Smooth muscle cell (in vitro differentiated cells): ENCODE results near the gene LHX1. TPM values are rescaled to one million over a fixed set of nuclear protein-coding genes. Genes with fewer than 3 reads are reported as not detected.

ENCODE experiments used
- DNase-seq: peaks from one replicate; lab custom pipeline; 2025; ENCODE audit not compliant: unreplicated experiment; lab: John Stamatoyannopoulos, UW
- H2AFZ ChIP-seq: fragments of 200-600 bp; sonication (generic); 2 replicates; pipeline ENCODE4 v1.6.0; 2016; ENCODE audit warnings: antibody characterized with exemption, low read depth, mild to moderate bottlenecking
- H3F3A ChIP-seq: fragments of 200-600 bp; sonication (generic); 2 replicates; pipeline ENCODE4 v1.6.0; 2017; ENCODE audit warnings: antibody characterized with exemption, low read depth
- H3K27ac ChIP-seq: fragments of 200-600 bp; sonication (generic); 2 replicates; pipeline ENCODE4 v1.5.1; 2016; ENCODE audit warnings: low read depth, mild to moderate bottlenecking
- H3K27me3 ChIP-seq: fragments of 200-600 bp; sonication (generic); 2 replicates; pipeline ENCODE4 v1.6.1; 2016; ENCODE audit warnings: low read depth, mild to moderate bottlenecking
- H3K36me3 ChIP-seq: fragments of 200-600 bp; sonication (generic); 2 replicates; pipeline ENCODE4 v1.5.1; 2016; ENCODE audit warnings: low read depth
- H3K4me1 ChIP-seq: fragments of 200-600 bp; sonication (generic); 2 replicates; pipeline ENCODE4 v1.5.1; 2016; ENCODE audit warnings: low read depth
- H3K4me2 ChIP-seq: fragments of 200-600 bp; sonication (generic); 2 replicates; pipeline ENCODE4 v1.6.0; 2016; ENCODE audit warnings: mild to moderate bottlenecking
- H3K4me3 ChIP-seq: fragments of 200-600 bp; sonication (generic); 2 replicates; pipeline ENCODE4 v1.5.1; 2016; ENCODE audit warnings: mild to moderate bottlenecking
- H3K79me2 ChIP-seq: fragments of 200-600 bp; sonication (generic); 2 replicates; pipeline ENCODE4 v1.6.0; 2016; ENCODE audit warnings: low read depth, mild to moderate bottlenecking
- H3K9ac ChIP-seq: fragments of 200-600 bp; sonication (generic); 2 replicates; pipeline ENCODE4 v1.6.0; 2016; ENCODE audit warnings: low read depth
- H3K9me3 ChIP-seq: fragments of 200-600 bp; sonication (generic); replicated peaks from 2 replicates; pipeline ENCODE4 v1.5.1; 2016; ENCODE audit warnings: low read depth
- H4K20me1 ChIP-seq: fragments of 200-600 bp; sonication (generic); 2 replicates; pipeline ENCODE4 v1.6.0; 2016; ENCODE audit warnings: low read depth
- CTCF ChIP-seq: fragments of 200-600 bp; sonication (generic); IDR thresholded peaks from 2 replicates; pipeline ENCODE4 v1.5.1; 2017; ENCODE audit warnings: borderline replicate concordance, mild to moderate bottlenecking, antibody characterized with exemption; ENCODE audit not compliant: insufficient read depth, poor library complexity, severe bottlenecking
- WGBS: methylation state at CpG from one replicate; pipeline ENCODE4 v1.1.7; 2016; ENCODE audit warnings: low lambda C conversion rate; 5-methylcytosine and 5-hydroxymethylcytosine counted together
- polyA plus RNA-seq: library from polyadenylated mRNA; unstranded; fragments of >200 nt; fragmentation: Nextera tagmentation; extraction: Ambion mirVana; gene quantifications from 2 replicates; pipeline ENCODE4 v1.2.1, GENCODE V29; 2016
- total RNA-seq: library from RNA; depleted of rRNA; stranded (reverse); fragments of >200 nt; gene quantifications from 2 replicates; pipeline ENCODE4 v1.2.3, GENCODE V29; 2014

The LHX1 gene
- total and polyA plus RNA-seq, 2 experiments from 2014 or later: not detected

- H3K9me3 ChIP-seq: no peaks in the 10 kb centered on the region
- H2AFZ ChIP-seq: no peak overlapping the region
- H3K36me3 ChIP-seq: no peaks in the 10 kb centered on the region
- 57% methylated on average over 5 of the region's 5 CpGs for WGBS
- no peaks in the 10 kb centered on the region for H4K20me1 ChIP-seq
- H3K4me3 ChIP-seq: no peak overlapping the region
- H3K27me3 ChIP-seq: peaks cover 34% of the 10 kb centered on the region
- H3K9ac ChIP-seq: no peak overlapping the region
- H3F3A ChIP-seq: no peaks in the 10 kb centered on the region
- no peak for DNase-seq
- no peak for TF ChIP-seq CTCF
- H3K4me2 ChIP-seq: no peak overlapping the region
- peaks cover 4% of the 10 kb centered on the region for H3K4me1 ChIP-seq
- no peak overlapping the region for H3K27ac ChIP-seq
- H3K79me2 ChIP-seq: no peaks in the 10 kb centered on the region
Observed at GRCh38 chr17:36913132-36913531, 24.1 kb upstream of the LHX1 start.

GRCh38 chr17:36918211-36918691 lies 19.0 kb upstream of the LHX1 start:
- Histone ChIP-seq H3K9me3 (no peaks in the 10 kb centered on the region), H3K27me3 (no peaks in the 10 kb centered on the region), H3F3A (peaks cover 11% of the 10 kb centered on the region), H3K4me2 (peak overlapping the region; percentile 50), H3K79me2 (no peaks in the 10 kb centered on the region), H3K36me3 (no peaks in the 10 kb centered on the region), H3K27ac (peak overlapping the region; percentile 42), H4K20me1 (no peaks in the 10 kb centered on the region), H2AFZ (peak overlapping the region; percentile 57), H3K4me1 (peaks cover 37% of the 10 kb centered on the region), H3K4me3 (no peak overlapping the region), H3K9ac (no peak overlapping the region)
- 9% methylated on average over 3 of the region's 3 CpGs for whole genome bisulfite sequencing
- DNase-seq: no peak
- TF ChIP-seq CTCF: no peak

GRCh38 chr17:36919407-36919968 lies 17.8 kb upstream of the LHX1 start:
- WGBS: 78% methylated on average over 7 of the region's 7 CpGs
- H2AFZ ChIP-seq: no peak overlapping the region

More at GRCh38 chr17:36919407-36919968, 17.8 kb upstream of the LHX1 start:
- H3K4me3 ChIP-seq: no peak overlapping the region
- no peak overlapping the region for H3K9ac ChIP-seq
- no peak for TF ChIP-seq CTCF
- H3K36me3 ChIP-seq: no peaks in the 10 kb centered on the region
- no peaks in the 10 kb centered on the region for H3K27me3 ChIP-seq
- H3K9me3 ChIP-seq: no peaks in the 10 kb centered on the region
- no peaks in the 10 kb centered on the region for H4K20me1 ChIP-seq
- peak overlapping the region; percentile 93 for H3K27ac ChIP-seq
- no peak for DNase-seq
- peaks cover 11% of the 10 kb centered on the region for H3F3A ChIP-seq
- H3K4me1 ChIP-seq: peaks cover 37% of the 10 kb centered on the region
- peak overlapping the region; percentile 67 for H3K4me2 ChIP-seq
- H3K79me2 ChIP-seq: no peaks in the 10 kb centered on the region
